ENCODE data around the gene PF4V1.

The PF4V1 gene

GRCh38 chr4:73847526-73848182, 5.4 kb upstream of the PF4V1 start:
- no peak for DNase-seq (ENCODE audit: low spot score)

GRCh38 chr4:73848183-73848777, 4.8 kb upstream of the PF4V1 start:
- DNase-seq (ENCODE audit: low spot score) = no peak

- DNase-seq (ENCODE audit: low spot score) = no peak
Measured at GRCh38 chr4:73850261-73850970, 2.7 kb upstream of the PF4V1 start.

DNA sequence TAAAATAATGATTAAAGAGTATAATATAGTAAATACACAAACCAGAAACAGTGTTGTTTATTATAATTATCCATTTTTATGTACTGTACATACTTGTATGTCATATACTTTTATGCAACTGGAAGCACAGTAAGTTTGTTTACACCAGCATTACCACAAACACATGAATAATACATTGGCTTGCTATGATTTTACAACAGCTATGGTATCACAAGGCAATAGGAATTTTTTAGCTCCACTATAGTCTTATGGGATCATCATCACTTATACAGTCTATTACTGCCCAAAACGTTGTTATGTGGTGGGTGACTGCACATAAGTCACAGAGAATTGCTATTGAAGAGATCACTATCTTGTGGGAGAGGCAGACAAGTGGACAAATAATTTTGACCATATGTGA, 1.8 kb upstream of the PF4V1 start:
- no peak for DNase-seq (ENCODE audit: low spot score)

DNA sequence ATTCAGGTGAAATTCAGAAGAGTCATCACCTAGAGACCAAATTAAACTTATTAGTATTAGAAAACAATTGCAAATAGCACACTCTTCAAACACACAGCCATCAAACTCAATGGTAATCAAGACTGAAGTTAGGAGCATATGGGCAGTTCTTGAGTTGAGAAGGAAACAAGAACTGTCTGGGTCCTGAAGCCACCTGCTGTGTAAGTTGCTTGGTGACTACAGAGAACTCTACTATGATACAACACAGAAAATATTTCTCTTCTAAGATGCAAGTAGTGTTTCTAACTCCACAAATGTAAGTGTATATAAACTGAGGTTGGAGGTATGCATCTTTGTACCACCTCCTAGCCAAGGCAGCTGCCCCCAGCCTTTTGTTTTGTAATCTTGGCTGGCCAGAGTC, 325 bp upstream of the PF4V1 start:
- no peak for DNase-seq (ENCODE audit: low spot score)

DNA sequence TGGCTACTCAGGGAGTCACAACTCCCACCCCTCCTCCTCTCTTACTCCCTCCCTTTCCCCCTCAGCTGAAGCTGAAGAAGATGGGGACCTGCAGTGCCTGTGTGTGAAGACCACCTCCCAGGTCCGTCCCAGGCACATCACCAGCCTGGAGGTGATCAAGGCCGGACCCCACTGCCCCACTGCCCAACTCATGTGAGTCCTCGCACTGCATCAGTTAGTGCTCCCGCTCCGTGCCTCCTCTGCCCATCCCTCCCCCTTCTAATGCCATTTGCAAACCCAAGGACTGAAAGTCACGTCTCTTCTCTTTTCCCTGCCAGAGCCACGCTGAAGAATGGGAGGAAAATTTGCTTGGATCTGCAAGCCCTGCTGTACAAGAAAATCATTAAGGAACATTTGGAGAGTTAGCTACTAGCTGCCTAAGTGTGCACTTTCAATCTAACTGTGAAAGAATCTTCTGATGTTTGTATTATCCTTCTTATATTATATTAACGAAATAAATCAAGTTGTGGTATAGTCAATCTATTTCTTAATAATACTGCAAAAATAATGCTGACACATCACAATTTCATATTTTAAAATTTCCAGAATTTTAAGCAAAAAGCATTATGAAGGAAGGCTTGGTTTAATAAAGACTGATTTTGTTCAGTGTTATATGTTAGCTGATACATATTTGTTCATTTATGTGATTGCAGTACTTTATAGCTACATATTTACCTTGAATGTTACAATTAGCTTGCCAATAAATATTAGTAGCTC, 800 bp downstream of the PF4V1 start:
- DNase-seq (ENCODE audit: low spot score) = no peak

DNA sequence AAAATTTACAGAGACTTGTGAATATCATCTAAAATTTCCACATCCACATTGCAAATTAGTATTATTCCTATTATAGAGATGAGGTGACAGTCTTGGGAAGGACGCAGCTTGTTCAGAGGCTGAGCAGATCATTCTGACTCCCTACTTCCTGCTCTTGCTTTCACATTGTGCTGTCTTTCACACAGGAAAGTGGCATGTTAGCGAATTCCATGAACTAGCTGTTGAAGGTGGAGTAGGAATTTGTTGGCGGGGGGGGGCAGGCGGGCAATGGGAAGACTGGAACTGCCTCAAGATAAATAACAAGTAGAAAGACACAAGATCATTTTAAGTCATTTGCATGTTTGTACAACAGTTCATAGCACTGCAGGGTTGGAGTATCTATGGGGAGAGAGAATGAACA, 2.3 kb downstream of the PF4V1 start:
- DNase-seq (ENCODE audit: low spot score) = no peak

DNA sequence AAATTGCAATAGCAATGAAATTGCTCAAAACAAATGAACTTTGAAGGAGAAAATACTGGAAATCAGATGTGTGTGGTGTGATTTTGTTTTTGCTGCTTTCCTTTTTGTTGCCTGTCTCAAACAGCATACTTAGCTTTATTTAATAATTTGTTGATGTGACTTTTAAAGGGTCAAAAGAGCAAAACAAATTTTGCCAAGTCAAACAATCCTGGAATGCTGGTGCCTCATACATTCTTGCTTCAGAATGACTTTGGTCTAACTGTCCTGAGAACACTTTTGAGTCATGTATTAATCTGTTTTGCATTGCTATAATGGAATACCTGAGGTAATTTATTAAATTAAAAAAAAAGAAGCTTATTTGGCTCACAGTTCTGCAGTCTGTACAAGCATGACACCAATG, 3.4 kb downstream of the PF4V1 start:
- DNase-seq (ENCODE audit: low spot score) = peak; percentile 45

GRCh38 chr4:73859614-73860088, 6.6 kb downstream of the PF4V1 start:
- DNase-seq (ENCODE audit: low spot score) = peak; percentile 45

DNA sequence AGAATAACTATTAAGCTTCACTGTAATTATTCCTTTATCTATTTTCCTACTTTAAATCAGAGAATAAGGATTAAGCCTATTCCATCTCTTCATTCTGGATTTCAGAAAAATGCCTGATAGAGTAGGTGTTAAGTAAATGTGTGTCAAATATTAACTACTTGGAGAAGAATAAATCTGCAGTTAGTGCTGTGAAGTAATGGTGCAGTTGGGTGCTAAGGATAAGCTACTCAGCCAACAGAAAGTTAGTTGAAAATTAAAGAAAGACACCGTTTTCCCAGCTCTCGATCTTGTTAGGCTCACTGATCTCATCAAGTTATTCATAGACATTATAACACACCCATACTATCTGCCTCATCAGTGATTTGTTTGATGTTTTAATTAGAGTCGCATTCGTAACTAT, 7.1 kb downstream of the PF4V1 start:
- no peak for DNase-seq (ENCODE audit: low spot score)

- DNase-seq (ENCODE audit: low spot score) = no peak
Measured at GRCh38 chr4:73860917-73861316, 7.8 kb downstream of the PF4V1 start.

- DNase-seq (ENCODE audit: low spot score) = no peak
Measured at GRCh38 chr4:73862322-73862721, 9.2 kb downstream of the PF4V1 start.

- no peak for DNase-seq (ENCODE audit: low spot score)
Measured at GRCh38 chr4:73864365-73864764, 11.3 kb downstream of the PF4V1 start.

DNA sequence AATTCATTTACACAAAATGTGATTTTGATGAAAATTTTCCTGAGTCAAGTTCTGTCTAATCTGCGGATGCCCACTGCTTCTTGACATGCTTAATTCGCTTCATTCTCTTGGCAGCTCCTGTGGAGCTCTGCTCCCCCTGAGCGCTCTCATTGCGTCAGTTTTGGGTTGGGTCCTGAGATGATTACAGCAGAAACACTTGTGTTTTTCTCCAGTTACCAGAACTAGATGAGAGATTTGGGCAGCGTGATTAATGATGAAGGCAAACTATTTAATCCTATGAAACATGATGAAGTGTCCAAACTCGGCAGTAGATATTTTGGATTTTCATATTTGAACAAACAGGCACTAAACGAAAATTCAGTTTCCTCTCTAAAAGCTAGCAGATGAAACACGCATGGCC, 11.9 kb downstream of the PF4V1 start:
- no peak for DNase-seq (ENCODE audit: low spot score)

DNA sequence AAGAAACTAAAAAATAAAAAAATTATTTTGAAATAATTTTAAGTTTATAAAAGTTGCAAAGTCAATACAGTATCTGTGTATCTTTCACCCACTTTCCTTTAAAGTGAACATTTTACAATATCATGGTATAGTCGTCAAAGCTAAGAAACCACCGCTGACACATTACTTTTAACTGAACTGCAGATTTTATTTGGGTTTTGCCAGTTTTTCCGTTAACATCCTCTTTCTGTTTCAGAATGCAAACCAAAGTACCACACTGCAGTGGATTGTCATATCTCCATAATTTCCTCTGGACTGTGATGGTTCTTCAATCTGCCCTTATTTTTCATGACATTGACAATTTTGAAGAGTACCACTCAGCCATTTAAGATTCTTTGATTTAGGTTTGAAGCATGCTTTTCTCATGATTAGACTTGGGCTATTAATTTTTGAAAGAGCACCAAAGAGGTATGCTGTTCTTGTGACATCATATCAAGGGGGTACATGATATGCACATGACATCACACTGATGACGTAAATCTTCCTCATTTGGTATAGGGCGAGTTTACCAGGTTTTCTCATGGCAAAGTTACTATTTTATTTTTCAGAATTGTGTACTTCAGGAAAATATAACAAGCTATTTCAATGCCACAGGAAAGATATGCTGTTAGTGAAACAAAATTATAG, 12.5 kb downstream of the PF4V1 start:
- no peak for DNase-seq (ENCODE audit: low spot score)

GRCh38 chr4:73866246-73866645, 13.2 kb downstream of the PF4V1 start:
- DNase-seq (ENCODE audit: low spot score) = no peak

DNA sequence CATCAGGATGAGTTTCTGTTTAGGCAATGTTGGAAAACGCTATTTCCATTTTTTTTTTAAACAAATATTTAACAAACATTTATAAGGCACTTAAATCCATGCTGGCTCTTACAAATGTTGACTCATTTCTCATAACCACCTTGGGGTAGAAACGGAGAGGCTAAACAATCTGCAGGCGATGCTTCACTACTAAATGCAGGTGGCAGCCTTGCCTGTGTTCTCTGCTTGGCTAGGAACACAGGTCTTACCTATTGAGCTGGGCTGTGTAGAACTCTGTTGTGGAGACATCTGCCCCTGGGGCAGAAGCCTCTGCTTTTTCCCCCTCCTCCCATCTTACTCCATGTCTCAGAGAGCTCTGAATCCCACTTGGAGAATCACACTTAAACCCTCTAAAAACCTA, 14.7 kb downstream of the PF4V1 start:
- no peak for DNase-seq (ENCODE audit: low spot score)

GRCh38 chr4:73868206-73869129, 15.4 kb downstream of the PF4V1 start:
- no peak for DNase-seq (ENCODE audit: low spot score)

GRCh38 chr4:73869130-73870055, 16.3 kb downstream of the PF4V1 start, which contains the start of gene CXCL1:
Gene CXCL1, plus strand, starts transcription at chr4:73869393. Its CDS starts 78 bp downstream, at chr4:73869471.
- peak; percentile 63 for DNase-seq (ENCODE audit: low spot score)

- no peak for DNase-seq (ENCODE audit: low spot score)
Measured at GRCh38 chr4:73870260-73870659, 17.2 kb downstream of the PF4V1 start.

Data from AG20443 (cell line).